Stimulated activated CD4-positive, alpha-beta T cell treated with anti-CD3 and anti-CD28 coated beads, Interleukin-12 subunit alpha, Interleukin-12 subunit beta, amount 100 ng/mL, for 24 hours (primary cell): ENCODE data around the gene GRID1.
"Not testable (repeated sequence)": the region's sequence is repeated elsewhere in the genome, so short reads cannot be mapped to it uniquely, and the experiment has no call there.

Experiments used
- DNase-seq, 2 experiments: peaks; one replicate each; pipeline ENCODE4 v3.0.0-alpha.2; 2020; ENCODE audit warnings: low read depth in 2 of 2

Gene GRID1

DNA sequence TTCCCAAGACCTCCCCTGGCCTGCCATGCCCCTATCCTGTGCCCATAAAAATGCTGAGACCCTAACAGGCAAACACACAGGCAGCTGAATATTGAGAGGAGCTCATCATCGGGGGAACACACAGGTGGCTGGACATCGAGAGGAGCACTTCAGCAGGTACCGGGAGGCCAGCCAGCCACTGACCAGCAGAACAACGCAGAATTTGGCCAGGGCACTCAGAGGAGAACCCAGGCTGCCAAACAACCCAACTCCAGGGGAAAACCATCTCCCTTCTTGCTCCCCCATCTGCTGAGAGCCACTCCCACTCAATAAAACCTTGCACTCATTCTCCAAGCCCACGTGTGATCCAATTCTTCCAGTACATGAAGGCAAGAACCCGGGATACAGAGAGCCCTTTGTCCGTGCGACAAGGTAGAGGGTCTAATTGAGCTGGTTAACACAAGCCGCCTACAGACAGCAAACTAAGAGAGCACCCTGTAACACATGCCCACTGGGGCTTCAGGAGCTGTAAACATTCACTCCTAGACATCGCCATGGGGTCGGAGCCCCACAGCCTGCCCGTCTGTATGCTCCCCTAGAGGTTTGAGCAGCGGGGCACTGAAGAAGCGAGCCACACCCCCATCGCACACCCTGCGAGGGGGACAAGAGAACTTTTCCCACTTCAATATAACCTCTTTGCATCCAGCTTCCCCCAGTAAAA, 258.8 kb downstream of the GRID1 start:
- not testable (repeated sequence) for DNase-seq

DNA sequence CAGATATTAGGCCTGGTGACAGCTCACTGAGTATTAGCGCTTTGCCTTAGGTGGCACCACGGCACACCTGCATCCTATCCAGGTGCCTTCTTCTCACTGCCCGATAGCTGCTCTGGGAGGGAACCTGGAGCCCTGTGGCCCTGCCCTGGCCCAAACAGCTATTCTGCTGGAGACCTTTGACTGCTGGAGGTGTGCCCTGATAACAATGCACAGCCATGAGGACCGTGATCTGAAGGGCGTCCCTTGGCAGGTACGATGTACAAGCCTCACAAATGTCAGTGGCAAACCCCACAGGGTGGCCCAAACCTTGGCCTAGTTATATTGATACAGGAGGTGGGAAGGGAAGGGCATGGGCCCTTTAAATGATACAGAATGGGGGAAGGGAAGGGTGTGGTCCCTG, 259.5 kb downstream of the GRID1 start:
- no peak for DNase-seq

- no peak for DNase-seq
Observed at GRCh38 chr10:86106616-86107015, 260.0 kb downstream of the GRID1 start.

- no peak for DNase-seq
Observed at GRCh38 chr10:86105640-86106039, 261.0 kb downstream of the GRID1 start.

- DNase-seq: no peak
Observed at GRCh38 chr10:86105181-86105580, 261.4 kb downstream of the GRID1 start.

DNA sequence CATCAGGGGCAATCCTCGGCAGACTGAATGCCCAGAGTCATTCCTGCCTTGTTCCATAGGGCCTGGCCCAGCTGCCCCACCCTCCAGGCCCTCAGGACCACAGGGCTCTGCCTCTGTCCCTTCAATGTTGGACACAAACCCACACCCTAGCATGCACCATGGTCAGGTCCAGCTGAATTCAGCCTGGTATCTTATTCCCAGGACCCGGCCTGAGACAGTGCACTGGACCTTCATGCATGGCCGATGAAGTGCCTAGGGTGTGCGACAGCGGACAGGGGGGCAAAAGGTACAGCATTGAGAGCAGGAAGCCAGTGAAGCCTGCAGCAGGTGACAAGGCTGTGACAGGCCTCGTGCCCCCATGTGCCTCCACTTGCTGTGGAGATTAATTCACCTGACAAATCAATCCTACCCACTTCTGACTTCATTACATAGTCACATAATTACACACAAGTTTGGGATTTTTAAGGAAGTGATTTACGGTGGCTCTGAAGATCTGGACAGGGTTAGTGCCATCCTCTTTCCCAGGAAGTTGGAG, 261.9 kb downstream of the GRID1 start:
- DNase-seq: no peak

- DNase-seq: no peak
Observed at GRCh38 chr10:86104156-86104555, 262.4 kb downstream of the GRID1 start.

- no peak for DNase-seq
Observed at GRCh38 chr10:86103391-86104101, 263.0 kb downstream of the GRID1 start.

DNA sequence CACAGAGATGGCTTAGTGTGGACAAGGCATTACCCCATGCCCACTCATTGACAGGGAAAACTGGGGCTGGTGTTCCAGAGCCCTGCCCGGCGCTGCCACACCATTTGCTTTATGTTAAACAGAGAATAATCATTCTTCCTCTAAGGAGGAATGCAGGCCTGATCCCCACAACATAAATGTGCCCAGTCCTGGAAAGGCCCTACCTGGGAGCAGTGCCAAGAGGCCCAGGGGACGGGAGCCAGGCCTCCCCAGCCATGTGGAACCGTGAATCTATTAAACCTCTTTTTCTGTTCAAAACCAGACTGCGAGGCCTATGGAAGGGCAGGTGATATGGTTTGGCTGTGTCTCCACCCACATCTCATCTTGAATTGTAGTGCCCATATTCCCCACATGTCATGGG, 264.1 kb downstream of the GRID1 start:
- DNase-seq: no peak

DNA sequence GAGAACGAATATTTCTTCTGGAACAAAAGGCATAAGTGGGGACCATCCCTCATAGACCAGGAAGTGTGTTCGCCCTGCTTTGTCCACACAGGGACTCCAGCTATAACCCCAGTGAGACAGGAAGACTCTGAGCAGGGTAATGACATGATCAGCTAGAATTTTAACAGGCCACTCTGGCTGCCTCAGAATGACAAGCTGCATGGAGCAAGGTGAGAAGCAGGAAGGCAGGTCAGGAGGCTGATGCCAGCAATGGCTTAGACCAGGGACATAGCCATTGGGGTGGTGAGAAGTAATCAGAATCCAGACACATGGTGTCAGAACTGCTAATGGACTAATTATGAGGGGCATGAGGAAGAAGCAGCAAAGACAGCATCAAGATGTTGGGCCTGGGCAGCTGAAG, 264.6 kb downstream of the GRID1 start:
- no peak for DNase-seq

DNA sequence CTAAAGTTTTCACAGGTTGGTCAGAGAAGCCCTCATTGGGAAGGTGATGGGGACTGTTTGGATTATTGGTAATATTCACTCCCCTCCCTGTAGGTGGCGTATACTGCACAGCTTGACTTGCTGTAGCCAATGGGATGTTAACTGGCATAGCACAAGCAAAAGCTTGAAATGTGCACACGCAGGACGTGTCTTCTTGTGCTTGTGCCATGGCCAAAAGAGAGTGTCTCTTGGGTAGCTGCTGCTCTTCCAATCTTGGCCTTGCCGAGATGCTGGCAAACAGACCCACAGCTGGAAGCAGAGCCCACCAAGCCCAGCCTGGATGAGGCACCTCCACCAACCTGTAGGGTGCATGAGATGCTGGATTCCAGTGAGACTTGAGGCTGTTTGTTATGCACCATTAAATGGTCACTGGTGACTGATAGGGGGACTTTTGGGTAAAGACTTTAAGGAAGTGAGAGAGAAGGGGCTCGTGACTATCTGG, 266.0 kb downstream of the GRID1 start:
- no peak for DNase-seq

GRCh38 chr10:86099542-86100334, 266.9 kb downstream of the GRID1 start:
- no peak for DNase-seq

- DNase-seq: no peak
Observed at GRCh38 chr10:86098187-86098881, 268.3 kb downstream of the GRID1 start.

- not testable (repeated sequence) for DNase-seq
Observed at GRCh38 chr10:86095061-86095460, 271.5 kb downstream of the GRID1 start.

- DNase-seq: not testable (repeated sequence)
Observed at GRCh38 chr10:86092311-86092710, 274.3 kb downstream of the GRID1 start.

GRCh38 chr10:86091216-86091615, 275.4 kb downstream of the GRID1 start:
- no peak for DNase-seq

DNA sequence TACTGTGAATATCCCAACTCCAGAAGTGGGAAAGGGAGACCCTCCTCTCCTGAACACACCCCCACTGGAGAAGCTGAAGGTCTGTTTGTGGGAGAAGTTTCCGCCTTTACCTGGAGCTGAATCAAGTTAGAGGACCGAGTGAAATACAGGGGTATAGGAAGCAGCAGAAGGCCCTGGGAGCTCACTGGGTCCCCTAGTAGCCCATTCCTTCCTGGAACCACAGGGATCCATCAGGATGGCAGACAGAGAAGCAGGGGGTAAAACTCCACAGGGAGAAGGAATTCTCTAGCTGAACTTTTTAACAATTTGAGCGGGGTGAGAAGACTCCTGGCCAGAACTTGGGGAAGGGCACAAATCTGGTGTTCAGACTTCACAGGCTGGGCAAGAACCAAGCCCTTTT, 275.8 kb downstream of the GRID1 start:
- no peak for DNase-seq

DNA sequence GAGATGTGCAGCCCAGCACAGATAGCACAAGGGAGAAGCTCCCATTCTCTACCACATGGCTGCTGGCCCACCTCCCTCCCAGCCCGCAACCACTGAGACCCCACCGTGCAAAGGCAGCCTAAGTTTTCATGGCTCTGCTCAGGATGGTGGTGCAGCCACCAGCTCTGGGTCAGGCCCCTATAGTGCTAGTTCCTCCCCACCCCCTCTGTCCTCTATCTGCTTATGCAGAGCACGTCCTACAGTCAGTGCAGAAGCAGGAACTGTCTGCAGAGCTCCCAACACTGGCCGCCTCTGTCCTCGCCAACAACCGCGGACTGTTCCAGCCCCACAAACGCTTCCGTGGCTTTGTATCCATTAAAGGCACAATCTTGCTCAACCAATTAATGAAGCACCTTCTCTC, 278.9 kb downstream of the GRID1 start:
- DNase-seq: no peak

GRCh38 chr10:86086418-86086817, 280.2 kb downstream of the GRID1 start:
- no peak for DNase-seq

DNA sequence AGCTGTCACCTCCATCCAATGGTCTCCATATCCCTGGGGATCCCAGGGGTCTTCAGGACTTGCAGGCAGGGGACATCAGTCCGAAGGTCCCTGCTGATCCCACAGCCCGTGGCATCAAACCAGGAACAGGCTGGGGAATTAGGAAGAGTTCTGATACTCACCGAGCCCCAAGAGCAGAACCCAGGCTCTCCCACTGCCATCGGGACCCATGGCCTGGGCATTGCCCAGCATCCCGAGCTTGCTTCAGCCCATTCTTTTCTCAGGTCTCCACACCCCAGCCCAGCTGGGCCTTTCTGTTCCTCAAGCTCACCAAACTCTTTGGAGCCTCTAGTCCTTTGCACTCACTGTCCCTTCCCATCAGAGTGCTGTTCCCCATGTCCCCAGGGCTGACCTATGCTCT, 280.9 kb downstream of the GRID1 start:
- DNase-seq: no peak

DNA sequence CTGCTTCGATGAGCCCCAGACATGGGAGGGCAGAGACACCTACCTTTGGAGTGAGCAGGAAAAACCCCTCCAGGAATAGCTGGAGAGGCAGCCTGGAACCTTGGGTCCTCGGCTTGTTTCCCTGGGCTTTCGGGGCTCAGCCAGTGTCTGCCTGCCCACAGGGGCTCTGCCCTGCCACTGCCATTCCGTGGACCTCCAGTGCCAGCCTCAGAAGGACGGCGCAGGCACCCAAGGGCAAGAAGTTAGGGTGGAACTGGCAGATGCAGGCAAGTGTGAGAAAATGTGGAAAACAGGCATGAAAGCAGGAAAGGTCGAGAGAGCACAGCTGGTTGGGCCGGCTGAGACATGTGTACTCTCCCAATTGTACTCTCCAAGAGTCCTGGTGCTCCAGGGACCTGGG, 281.5 kb downstream of the GRID1 start:
- no peak for DNase-seq

DNA sequence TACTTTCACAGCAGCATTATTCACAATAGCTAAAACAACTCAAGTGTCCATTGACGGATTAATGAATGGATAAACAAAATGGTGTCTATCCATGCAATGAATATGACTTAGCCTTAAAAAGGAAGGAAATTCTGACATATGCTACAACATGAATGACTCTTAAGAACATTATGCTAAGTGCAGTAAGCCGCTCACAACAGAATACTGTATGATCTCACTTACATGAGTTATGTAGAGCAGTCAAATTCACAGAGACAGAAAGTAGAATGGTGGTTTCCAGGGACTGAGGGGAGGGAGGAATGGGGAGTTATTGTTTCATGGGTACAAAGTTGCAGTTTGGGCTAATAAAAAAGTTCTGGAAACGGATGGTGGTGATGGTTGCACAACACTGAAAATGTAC, 282.0 kb downstream of the GRID1 start:
- no peak for DNase-seq
